ENCODE results near the gene HDHD3.
"Not testable (repeated sequence)": the region's sequence is repeated elsewhere in the genome, so short reads cannot be mapped to it uniquely, and the experiment has no call there.

The HDHD3 gene

GRCh38 chr9:113397203-113397631 lies 20.4 kb upstream of the HDHD3 start:
- Mint-ChIP-seq H3K36me3 (peaks cover 2% of the 10 kb centered on the region), H3K9me3 (no peaks in the 10 kb centered on the region), H3K4me1 (peaks cover 29% of the 10 kb centered on the region), H3K27ac (no peak overlapping the region), H3K4me3 (no peak overlapping the region), H3K27me3 (no peaks in the 10 kb centered on the region)

GRCh38 chr9:113395000-113395861 lies 18.4 kb upstream of the HDHD3 start:
- no peaks in the 10 kb centered on the region for H3K27me3 Mint-ChIP-seq
- H3K4me3 Mint-ChIP-seq = no peak overlapping the region
- H3K36me3 Mint-ChIP-seq = peaks cover 2% of the 10 kb centered on the region
- no peaks in the 10 kb centered on the region for H3K9me3 Mint-ChIP-seq
- H3K27ac Mint-ChIP-seq = no peak overlapping the region
- peaks cover 21% of the 10 kb centered on the region for H3K4me1 Mint-ChIP-seq

GRCh38 chr9:113393281-113393680 lies 16.5 kb upstream of the HDHD3 start:
- no peaks in the 10 kb centered on the region for H3K9me3 Mint-ChIP-seq
- H3K27me3 Mint-ChIP-seq = no peaks in the 10 kb centered on the region
- no peak overlapping the region for H3K4me3 Mint-ChIP-seq
- H3K27ac Mint-ChIP-seq = no peak overlapping the region
- H3K4me1 Mint-ChIP-seq = peaks cover 4% of the 10 kb centered on the region
- H3K36me3 Mint-ChIP-seq = peaks cover 4% of the 10 kb centered on the region

- Mint-ChIP-seq H3K36me3 (peaks cover 8% of the 10 kb centered on the region), H3K27me3 (no peaks in the 10 kb centered on the region), H3K9me3 (no peaks in the 10 kb centered on the region), H3K4me1 (peaks cover 4% of the 10 kb centered on the region), H3K4me3 (no peak overlapping the region), H3K27ac (no peak overlapping the region)
Measured at GRCh38 chr9:113391917-113392316, 15.1 kb upstream of the HDHD3 start.

- peaks cover 3% of the 10 kb centered on the region for H3K4me1 Mint-ChIP-seq
- H3K36me3 Mint-ChIP-seq = peaks cover 8% of the 10 kb centered on the region
- no peaks in the 10 kb centered on the region for H3K9me3 Mint-ChIP-seq
- no peak overlapping the region for H3K27ac Mint-ChIP-seq
- no peak overlapping the region for H3K4me3 Mint-ChIP-seq
- no peaks in the 10 kb centered on the region for H3K27me3 Mint-ChIP-seq
Measured at GRCh38 chr9:113390192-113390960, 13.6 kb upstream of the HDHD3 start.

- no peak overlapping the region for H3K4me3 Mint-ChIP-seq
- H3K4me1 Mint-ChIP-seq = no peaks in the 10 kb centered on the region
- peaks cover 6% of the 10 kb centered on the region for H3K36me3 Mint-ChIP-seq
- H3K27ac Mint-ChIP-seq = no peak overlapping the region
- no peaks in the 10 kb centered on the region for H3K27me3 Mint-ChIP-seq
- H3K9me3 Mint-ChIP-seq = no peaks in the 10 kb centered on the region
Measured at GRCh38 chr9:113389451-113389850, 12.7 kb upstream of the HDHD3 start.

GRCh38 chr9:113388833-113389232 lies 12.0 kb upstream of the HDHD3 start:
- Mint-ChIP-seq H3K36me3 (peaks cover 6% of the 10 kb centered on the region), H3K27me3 (no peaks in the 10 kb centered on the region), H3K9me3 (no peaks in the 10 kb centered on the region), H3K27ac (no peak overlapping the region), H3K4me3 (no peak overlapping the region), H3K4me1 (no peaks in the 10 kb centered on the region)

GRCh38 chr9:113387560-113388230 lies 10.9 kb upstream of the HDHD3 start:
- Mint-ChIP-seq H3K27me3 (no peaks in the 10 kb centered on the region), H3K27ac (no peak overlapping the region), H3K4me1 (no peaks in the 10 kb centered on the region), H3K36me3 (peaks cover 6% of the 10 kb centered on the region), H3K4me3 (no peak overlapping the region), H3K9me3 (no peaks in the 10 kb centered on the region)

GRCh38 chr9:113386571-113387393 lies 10.0 kb upstream of the HDHD3 start:
- Mint-ChIP-seq H3K27me3 (no peaks in the 10 kb centered on the region), H3K27ac (no peak overlapping the region), H3K36me3 (peaks cover 6% of the 10 kb centered on the region), H3K4me3 (no peak overlapping the region), H3K9me3 (no peaks in the 10 kb centered on the region), H3K4me1 (no peaks in the 10 kb centered on the region)

- Mint-ChIP-seq H3K9me3 (no peaks in the 10 kb centered on the region), H3K27ac (peak overlapping the region; percentile 23), H3K4me3 (no peak overlapping the region), H3K27me3 (no peaks in the 10 kb centered on the region), H3K36me3 (no peaks in the 10 kb centered on the region), H3K4me1 (no peaks in the 10 kb centered on the region)
Measured at GRCh38 chr9:113381909-113382411, 5.2 kb upstream of the HDHD3 start.

GRCh38 chr9:113381441-113381840 lies 4.7 kb upstream of the HDHD3 start:
- H3K4me3 Mint-ChIP-seq, H3K36me3 Mint-ChIP-seq, H3K9me3 Mint-ChIP-seq, H3K27ac Mint-ChIP-seq, H3K4me1 Mint-ChIP-seq, H3K27me3 Mint-ChIP-seq: not testable (repeated sequence)

- H3K27me3 Mint-ChIP-seq = no peaks in the 10 kb centered on the region
- no peaks in the 10 kb centered on the region for H3K36me3 Mint-ChIP-seq
- H3K4me1 Mint-ChIP-seq = no peaks in the 10 kb centered on the region
- no peak overlapping the region for H3K27ac Mint-ChIP-seq
- no peak overlapping the region for H3K4me3 Mint-ChIP-seq
- no peaks in the 10 kb centered on the region for H3K9me3 Mint-ChIP-seq
Measured at GRCh38 chr9:113380869-113381378, 4.1 kb upstream of the HDHD3 start.

GRCh38 chr9:113379829-113380210 lies 3.0 kb upstream of the HDHD3 start:
- H3K4me1 Mint-ChIP-seq = peaks cover 10% of the 10 kb centered on the region
- H3K27me3 Mint-ChIP-seq, H3K9me3 Mint-ChIP-seq, H3K4me3 Mint-ChIP-seq, H3K27ac Mint-ChIP-seq, H3K36me3 Mint-ChIP-seq: not testable (repeated sequence)

- peaks cover 10% of the 10 kb centered on the region for H3K4me1 Mint-ChIP-seq
- H3K36me3 Mint-ChIP-seq, H3K27ac Mint-ChIP-seq, H3K27me3 Mint-ChIP-seq, H3K4me3 Mint-ChIP-seq, H3K9me3 Mint-ChIP-seq: not testable (repeated sequence)
Measured at GRCh38 chr9:113379094-113379828, 2.5 kb upstream of the HDHD3 start.
